Colonic mucosa (tissue), 4 donors: ENCODE measurements around the gene PKHD1. TPM values are rescaled to one million over a fixed set of nuclear protein-coding genes. Genes with fewer than 3 reads are reported as not detected.
A peak's percentile ranks its signal among the peaks of the same experiment; 100 is the strongest.

ENCODE experiments used
- DNase-seq: peaks from one replicate; pipeline ENCODE4 v3.0.0-alpha.2; 2020
- H3K27ac ChIP-seq: fragments of 200-600 bp; one replicate; pipeline ENCODE4 v1.8.0; 2021
- H3K27me3 ChIP-seq: fragments of 200-600 bp; one replicate; pipeline ENCODE4 v1.8.0; 2021
- H3K36me3 ChIP-seq: fragments of 200-600 bp; one replicate; pipeline ENCODE4 v1.8.0; 2021
- H3K4me1 ChIP-seq: fragments of 200-600 bp; one replicate; pipeline ENCODE4 v1.8.0; 2021; ENCODE audit warnings: mild to moderate bottlenecking
- H3K4me3 ChIP-seq: fragments of 200-600 bp; one replicate; pipeline ENCODE4 v1.8.0; 2021
- H3K9ac ChIP-seq, 2 donors: one replicate each; pipeline ENCODE4 v1.7.0; 2013; ENCODE audit warnings: control low read depth in 2 of 2, low read depth in 2 of 2, low read length in 2 of 2
- H3K9me3 ChIP-seq: fragments of 200-600 bp; one replicate; pipeline ENCODE4 v1.8.0; 2021
- CTCF ChIP-seq: fragments of 200-600 bp; IDR thresholded peaks from one replicate; pipeline ENCODE4 v1.8.0; 2022; ENCODE audit warnings: antibody characterized with exemption, mild to moderate bottlenecking
- intact Hi-C: fragments of 100-400 bp; cut with DNase I; formaldehyde crosslinking; loops from one replicate; pipeline ENCODE4 v1.14.1; 2022
- total RNA-seq, 2 donors: library from RNA; stranded (reverse); fragmentation: NEBNext Ultra II Directional in 1 of 2; extraction: Animal tissue kit (Norgen Biotek cat#: 25700) in 1 of 2; gene quantifications; one replicate each; pipeline ENCODE4 v1.2.1, GENCODE V29; 2021
- donor health status: healthy.
- donor health status: DM: no; HTN: no; CAD: no.
- donor health status: DM: no; HTN: no; CAD: no.

PKHD1 gene
- total RNA-seq, 2 donors from 2014 or later: 0.08 to 0.10 TPM

- no peak for TF ChIP-seq CTCF
- Histone ChIP-seq H3K4me1 (no peaks in the 10 kb centered on the region), H3K27ac (no peak overlapping the region), H3K9ac (no peak overlapping the region), H3K36me3 (no peaks in the 10 kb centered on the region), H3K27me3 (no peaks in the 10 kb centered on the region), H3K9me3 (no peaks in the 10 kb centered on the region), H3K4me3 (no peak overlapping the region)
- intact Hi-C loops: no loop called here
- DNase-seq: no peak
These were observed 461.8 kb downstream of the PKHD1 start for GRCh38 chr6:51625566-51625965.

GRCh38 chr6:51620971-51621370 lies 466.4 kb downstream of the PKHD1 start:
- DNase-seq: no peak
- no peaks in the 10 kb centered on the region for H3K36me3 ChIP-seq
- intact Hi-C loops: no loop called here
- H3K4me3 ChIP-seq: no peak overlapping the region
- no peaks in the 10 kb centered on the region for H3K4me1 ChIP-seq
- no peak for TF ChIP-seq CTCF
- no peaks in the 10 kb centered on the region for H3K9me3 ChIP-seq
- H3K27ac ChIP-seq: no peak overlapping the region
- H3K27me3 ChIP-seq: no peaks in the 10 kb centered on the region
- H3K9ac ChIP-seq: no peak overlapping the region

- H3K4me1 ChIP-seq: no peaks in the 10 kb centered on the region
- no peak for TF ChIP-seq CTCF
- no peak overlapping the region for H3K9ac ChIP-seq
- H3K36me3 ChIP-seq: no peaks in the 10 kb centered on the region
- DNase-seq: no peak
- H3K9me3 ChIP-seq: no peaks in the 10 kb centered on the region
- intact Hi-C loops: no loop called here
- no peak overlapping the region for H3K4me3 ChIP-seq
- no peaks in the 10 kb centered on the region for H3K27me3 ChIP-seq
- H3K27ac ChIP-seq: no peak overlapping the region
These were observed 468.2 kb downstream of the PKHD1 start for GRCh38 chr6:51619042-51619799.

- Histone ChIP-seq H3K9ac (no peak overlapping the region), H3K9me3 (no peaks in the 10 kb centered on the region), H3K27me3 (no peaks in the 10 kb centered on the region), H3K27ac (no peak overlapping the region), H3K4me3 (no peak overlapping the region), H3K4me1 (no peaks in the 10 kb centered on the region), H3K36me3 (no peaks in the 10 kb centered on the region)
- peak; percentile 20 for TF ChIP-seq CTCF
- no peak for DNase-seq
- intact Hi-C loops: no loop called here
These were observed 468.9 kb downstream of the PKHD1 start for GRCh38 chr6:51618563-51618962.

- intact Hi-C loops: no loop called here
- Histone ChIP-seq H3K9me3 (no peaks in the 10 kb centered on the region), H3K9ac (no peak overlapping the region), H3K27me3 (no peaks in the 10 kb centered on the region), H3K4me1 (no peaks in the 10 kb centered on the region), H3K27ac (no peak overlapping the region), H3K4me3 (no peak overlapping the region), H3K36me3 (no peaks in the 10 kb centered on the region)
- TF ChIP-seq CTCF: no peak
- no peak for DNase-seq
These were observed 469.7 kb downstream of the PKHD1 start for GRCh38 chr6:51617751-51618150.
